ENCODE measurements around the gene ELL. TPM values are rescaled to one million over a fixed set of nuclear protein-coding genes. Genes with fewer than 3 reads are reported as not detected.

Gene ELL
- total and polyA plus RNA-seq, 3 donors from 2014 or later: 48.0 to 76.1 (median 75.8) TPM

GRCh38 chr19:18499055-18499775, 22.7 kb downstream of the ELL start:
- Histone ChIP-seq H3K27me3 (no peaks in the 10 kb centered on the region), H3K36me3 (ENCODE audit: low read depth, missing control alignments) (no peaks in the 10 kb centered on the region), H3K27ac (peak overlapping the region in 1 of 2 donors; percentile 62), H3K4me3 (no peak overlapping the region), H3K4me1 (peaks cover 74% of the 10 kb centered on the region), H3K9me3 (no peaks in the 10 kb centered on the region)
- no peak for TF ChIP-seq POLR2A (IDR thresholded peaks at IDR 0.05)
- no peak for TF ChIP-seq CTCF (IDR thresholded peaks at IDR 0.05)
- intact Hi-C loops (cut with DNase I; ENCODE audit: low total_unique reads): no loop called here
- DNase-seq: no peak
- 87 to 91% methylated on average over 7 of the region's 7 CpGs for WGBS, 2 donors

- no peaks in the 10 kb centered on the region for H3K36me3 ChIP-seq (ENCODE audit: low read depth, missing control alignments)
- no peaks in the 10 kb centered on the region for H3K9me3 ChIP-seq
- intact Hi-C loops (cut with DNase I; ENCODE audit: low total_unique reads): no loop called here
- no peak overlapping the region for H3K4me3 ChIP-seq
- no peak for TF ChIP-seq POLR2A (IDR thresholded peaks at IDR 0.05)
- no peak for TF ChIP-seq CTCF (IDR thresholded peaks at IDR 0.05)
- no peak for DNase-seq
- WGBS, 2 donors: 91 to 94% methylated on average over 4 of the region's 4 CpGs
- H3K27ac ChIP-seq: no peak overlapping the region
- no peaks in the 10 kb centered on the region for H3K27me3 ChIP-seq
- H3K4me1 ChIP-seq: peaks cover 81% of the 10 kb centered on the region
Measured at GRCh38 chr19:18496980-18497256, 25.0 kb downstream of the ELL start.

- H3K36me3 ChIP-seq (ENCODE audit: low read depth, missing control alignments): no peaks in the 10 kb centered on the region
- 77 to 85% methylated on average over 11 of the region's 11 CpGs for WGBS, 2 donors
- no peak for DNase-seq
- H3K9me3 ChIP-seq: no peaks in the 10 kb centered on the region
- intact Hi-C loops (cut with DNase I; ENCODE audit: low total_unique reads): no loop called here
- no peak overlapping the region for H3K4me3 ChIP-seq
- no peaks in the 10 kb centered on the region for H3K27me3 ChIP-seq
- TF ChIP-seq CTCF (IDR thresholded peaks at IDR 0.05) (no peak), POLR2A (IDR thresholded peaks at IDR 0.05) (no peak)
- no peak overlapping the region for H3K27ac ChIP-seq
- peaks cover 81% of the 10 kb centered on the region for H3K4me1 ChIP-seq
Measured at GRCh38 chr19:18496167-18496979, 25.5 kb downstream of the ELL start.

GRCh38 chr19:18495204-18495911, 26.5 kb downstream of the ELL start:
- intact Hi-C loops (cut with DNase I; ENCODE audit: low total_unique reads): no loop called here
- 70 to 83% methylated on average over 6 to 11 of the region's 14 CpGs for WGBS, 2 donors
- peak; percentile 41 for DNase-seq
- Histone ChIP-seq H3K36me3 (ENCODE audit: low read depth, missing control alignments) (no peaks in the 10 kb centered on the region), H3K9me3 (no peaks in the 10 kb centered on the region), H3K4me1 (peaks cover 78% of the 10 kb centered on the region), H3K27ac (peak overlapping the region in 1 of 2 donors; percentile 91), H3K27me3 (no peaks in the 10 kb centered on the region), H3K4me3 (no peak overlapping the region)
- TF ChIP-seq POLR2A (IDR thresholded peaks at IDR 0.05) (no peak), CTCF (IDR thresholded peaks at IDR 0.05) (no peak)

Data from testis (tissue), 3 donors.